LNCaP clone FGC (cell line): ENCODE results near the gene MMP27.

Source experiments
- DNase-seq: peaks from one replicate; pipeline ENCODE4 v3.0.0-alpha.2; 2011; ENCODE audit warnings: low read depth
- H3K4me3 ChIP-seq: 2 replicates; pipeline ENCODE4 v1.5.1; 2011; ENCODE audit warnings: mild to moderate bottlenecking, low read depth, low read length, control low read depth
- CTCF ChIP-seq: IDR thresholded peaks from 2 replicates; pipeline ENCODE4 v1.5.1; 2012; ENCODE audit warnings: mild to moderate bottlenecking; ENCODE audit not compliant: control insufficient read depth, insufficient read depth; ENCODE audit errors: extremely low read depth

Gene MMP27

GRCh38 chr11:102661040-102661439 is 44.5 kb downstream of the MMP27 start:
- H3K4me3 ChIP-seq, result no peak overlapping the region
- TF ChIP-seq CTCF, result no peak
- no peak for DNase-seq

- TF ChIP-seq CTCF, result no peak
- DNase-seq, result no peak
- no peak overlapping the region for H3K4me3 ChIP-seq
Measured at GRCh38 chr11:102656528-102656927, 49.0 kb downstream of the MMP27 start.

- H3K4me3 ChIP-seq, result no peak overlapping the region
- TF ChIP-seq CTCF, result no peak
- DNase-seq, result no peak
Measured at GRCh38 chr11:102655547-102655946, 50.0 kb downstream of the MMP27 start.

- H3K4me3 ChIP-seq, result no peak overlapping the region
- no peak for TF ChIP-seq CTCF
- DNase-seq, result no peak
Measured at GRCh38 chr11:102654761-102655160, 50.8 kb downstream of the MMP27 start.

- no peak for DNase-seq
- TF ChIP-seq CTCF, result no peak
- H3K4me3 ChIP-seq, result no peak overlapping the region
Measured at GRCh38 chr11:102653744-102654291, 51.8 kb downstream of the MMP27 start.

GRCh38 chr11:102647430-102647829 is 58.1 kb downstream of the MMP27 start:
- H3K4me3 ChIP-seq, result no peak overlapping the region
- no peak for DNase-seq
- TF ChIP-seq CTCF, result no peak

- H3K4me3 ChIP-seq, result no peak overlapping the region
- TF ChIP-seq CTCF, result no peak
- DNase-seq, result no peak
Measured at GRCh38 chr11:102643941-102644340, 61.6 kb downstream of the MMP27 start.
